HG02798 (cell line): Measurements from ENCODE around the gene PIAS4.
"Not testable (repeated sequence)": the region's sequence is repeated elsewhere in the genome, so short reads cannot be mapped to it uniquely, and the experiment has no call there.

Experiments
- ATAC-seq: cut with Tn5 transposase; IDR thresholded peaks from one replicate; pipeline ENCODE4 v1.9.1; 2021; ENCODE audit warnings: mild to moderate bottlenecking; ENCODE audit not compliant: unreplicated experiment, poor library complexity

Gene PIAS4

GRCh38 chr19:3987619-3988371, 19.7 kb upstream of the PIAS4 start:
- ATAC-seq: peak; percentile 50

GRCh38 chr19:3990815-3991117, 16.8 kb upstream of the PIAS4 start:
- ATAC-seq: no peak

GRCh38 chr19:3995607-3996006, 11.9 kb upstream of the PIAS4 start:
- ATAC-seq: no peak

- not testable (repeated sequence) for ATAC-seq
These were observed 8.7 kb upstream of the PIAS4 start for GRCh38 chr19:3998667-3999412.

- ATAC-seq: not testable (repeated sequence)
These were observed 6.7 kb upstream of the PIAS4 start for GRCh38 chr19:4000798-4001197.

GRCh38 chr19:4005436-4005835, 2.1 kb upstream of the PIAS4 start:
- not testable (repeated sequence) for ATAC-seq

- ATAC-seq: no peak
These were observed 452 bp downstream of the PIAS4 start for GRCh38 chr19:4007836-4008539.

GRCh38 chr19:4009990-4010807, 2.7 kb downstream of the PIAS4 start:
- ATAC-seq: no peak

- ATAC-seq: no peak
These were observed 3.2 kb downstream of the PIAS4 start for GRCh38 chr19:4010808-4011110.

GRCh38 chr19:4011430-4011829, 3.9 kb downstream of the PIAS4 start:
- ATAC-seq: not testable (repeated sequence)

- ATAC-seq: no peak
These were observed 4.8 kb downstream of the PIAS4 start for GRCh38 chr19:4012092-4012974.

- ATAC-seq: no peak
These were observed 5.6 kb downstream of the PIAS4 start for GRCh38 chr19:4012975-4013634.

GRCh38 chr19:4013886-4014540, 6.5 kb downstream of the PIAS4 start:
- no peak for ATAC-seq

- no peak for ATAC-seq
These were observed 7.3 kb downstream of the PIAS4 start for GRCh38 chr19:4014541-4015491.

GRCh38 chr19:4015705-4016402, 8.3 kb downstream of the PIAS4 start:
- ATAC-seq: no peak

- ATAC-seq: no peak
These were observed 8.9 kb downstream of the PIAS4 start for GRCh38 chr19:4016486-4016885.
